Upper lobe of right lung (tissue), 1 donor: ENCODE measurements around the gene NUDT3. TPM values are rescaled to one million over a fixed set of nuclear protein-coding genes. Genes with fewer than 3 reads are reported as not detected.

ENCODE experiments used
- ATAC-seq: fragments of 200-7000 bp; cut with Tn5 transposase; one replicate; pipeline ENCODE4 v1.9.1; 2020; ENCODE audit warnings: mild to moderate bottlenecking, moderate library complexity
- DNase-seq: peaks from one replicate; pipeline ENCODE4 v3.0.0-alpha.2; 2020
- H3K27ac ChIP-seq: fragments of 200-600 bp; one replicate; pipeline ENCODE4 v1.8.0; 2022
- H3K27me3 ChIP-seq: fragments of 200-600 bp; one replicate; pipeline ENCODE4 v1.8.0; 2022; ENCODE audit warnings: mild to moderate bottlenecking
- H3K36me3 ChIP-seq: fragments of 200-600 bp; one replicate; pipeline ENCODE4 v1.8.0; 2022
- H3K4me1 ChIP-seq: fragments of 200-600 bp; one replicate; pipeline ENCODE4 v1.8.0; 2022
- H3K4me3 ChIP-seq: fragments of 200-600 bp; one replicate; pipeline ENCODE4 v1.8.0; 2022; ENCODE audit warnings: mild to moderate bottlenecking
- H3K9me3 ChIP-seq: fragments of 200-600 bp; one replicate; pipeline ENCODE4 v1.8.0; 2022
- intact Hi-C: fragments of 100-400 bp; cut with DNase I; formaldehyde crosslinking; loops from one replicate; pipeline ENCODE4 v1.11.0; 2022
- total RNA-seq: library from RNA; stranded (reverse); fragmentation: NEBNext Ultra II Directional; extraction: Animal tissue kit (Norgen Biotek cat#: 25700); gene quantifications from one replicate; pipeline ENCODE4 v1.2.1, GENCODE V29; 2021
- TF ChIP-seq, protein P1 (sequence below): fragments of 200-600 bp; IDR thresholded peaks from one replicate; pipeline ENCODE4 v1.8.0; 2022; ENCODE audit warnings: antibody characterized with exemption
- donor health status: DM: no; HTN: yes; CAD: no; lungs with severe emphysema.

NUDT3 gene
- total RNA-seq, 1 donor from 2014 or later = 29.1 TPM

DNA sequence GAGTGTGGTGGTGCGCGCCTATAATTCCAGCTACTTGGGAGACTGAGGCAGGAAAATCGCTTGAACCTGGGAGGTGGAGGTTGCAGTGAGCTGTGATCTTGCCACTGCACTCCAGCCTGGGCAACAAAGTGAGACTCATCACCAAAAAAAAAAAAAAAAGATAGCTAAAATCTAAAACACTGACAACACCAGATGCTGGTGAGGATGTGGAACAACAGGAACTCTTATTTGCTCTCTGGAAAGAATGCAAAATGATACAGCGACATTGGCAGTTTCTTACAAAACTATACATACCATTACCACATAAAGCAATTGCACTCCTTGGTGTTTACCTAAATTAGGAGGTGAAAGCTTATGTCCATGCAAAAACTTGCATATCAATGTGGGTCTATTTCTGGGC lies 80.2 kb downstream of the NUDT3 start:
- no peak for DNase-seq
- Histone ChIP-seq H3K9me3 (no peaks in the 10 kb centered on the region), H3K36me3 (no peaks in the 10 kb centered on the region), H3K4me3 (no peak overlapping the region), H3K4me1 (peaks cover 6% of the 10 kb centered on the region), H3K27me3 (no peaks in the 10 kb centered on the region), H3K27ac (no peak overlapping the region)
- ATAC-seq = no peak
- TF ChIP-seq, protein P1, sequence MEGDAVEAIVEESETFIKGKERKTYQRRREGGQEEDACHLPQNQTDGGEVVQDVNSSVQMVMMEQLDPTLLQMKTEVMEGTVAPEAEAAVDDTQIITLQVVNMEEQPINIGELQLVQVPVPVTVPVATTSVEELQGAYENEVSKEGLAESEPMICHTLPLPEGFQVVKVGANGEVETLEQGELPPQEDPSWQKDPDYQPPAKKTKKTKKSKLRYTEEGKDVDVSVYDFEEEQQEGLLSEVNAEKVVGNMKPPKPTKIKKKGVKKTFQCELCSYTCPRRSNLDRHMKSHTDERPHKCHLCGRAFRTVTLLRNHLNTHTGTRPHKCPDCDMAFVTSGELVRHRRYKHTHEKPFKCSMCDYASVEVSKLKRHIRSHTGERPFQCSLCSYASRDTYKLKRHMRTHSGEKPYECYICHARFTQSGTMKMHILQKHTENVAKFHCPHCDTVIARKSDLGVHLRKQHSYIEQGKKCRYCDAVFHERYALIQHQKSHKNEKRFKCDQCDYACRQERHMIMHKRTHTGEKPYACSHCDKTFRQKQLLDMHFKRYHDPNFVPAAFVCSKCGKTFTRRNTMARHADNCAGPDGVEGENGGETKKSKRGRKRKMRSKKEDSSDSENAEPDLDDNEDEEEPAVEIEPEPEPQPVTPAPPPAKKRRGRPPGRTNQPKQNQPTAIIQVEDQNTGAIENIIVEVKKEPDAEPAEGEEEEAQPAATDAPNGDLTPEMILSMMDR = no peak
- intact Hi-C loops = no loop called here

DNA sequence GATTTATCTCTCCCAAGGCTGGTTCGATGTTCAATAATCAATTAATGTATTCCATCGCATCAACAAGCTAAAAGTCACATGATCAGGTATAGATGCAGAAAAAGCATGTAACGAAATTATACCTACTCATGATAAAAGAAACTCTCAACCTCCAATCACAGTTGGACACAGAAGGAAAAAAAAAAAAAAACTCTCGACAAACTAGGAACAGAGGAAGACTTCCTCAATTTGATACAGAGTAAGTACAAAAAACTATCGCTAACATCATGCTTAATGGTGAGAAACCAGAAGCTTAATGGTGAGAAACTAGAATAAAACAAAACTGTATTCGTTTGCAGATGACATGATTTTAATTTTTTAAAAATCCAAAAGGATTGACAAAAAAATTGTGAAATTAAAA lies 81.7 kb downstream of the NUDT3 start:
- intact Hi-C loops = no loop called here
- ATAC-seq = no peak
- no peak overlapping the region for H3K4me3 ChIP-seq
- peaks cover 11% of the 10 kb centered on the region for H3K4me1 ChIP-seq
- no peaks in the 10 kb centered on the region for H3K36me3 ChIP-seq
- DNase-seq = no peak
- TF ChIP-seq, protein P1 = no peak
- no peaks in the 10 kb centered on the region for H3K27me3 ChIP-seq
- H3K27ac ChIP-seq = no peak overlapping the region
- no peaks in the 10 kb centered on the region for H3K9me3 ChIP-seq

DNA sequence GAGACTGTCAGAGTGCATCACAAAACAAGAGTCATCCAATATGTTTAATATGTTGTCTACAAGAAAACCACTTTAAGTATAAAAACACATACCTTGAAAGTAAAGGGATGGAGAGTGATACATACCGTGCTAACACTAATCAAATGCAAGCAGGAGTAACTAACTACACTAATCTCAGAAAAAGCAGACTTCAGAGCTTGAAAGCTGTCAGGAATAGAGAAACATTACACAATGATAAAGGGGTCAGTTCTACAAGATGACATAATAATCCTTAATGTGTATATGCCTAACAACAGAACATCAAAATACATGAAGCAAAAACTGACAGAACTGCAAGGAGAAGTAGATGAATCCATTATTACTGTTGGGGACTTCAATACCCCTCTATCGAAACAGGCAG lies 84.0 kb downstream of the NUDT3 start:
- DNase-seq = no peak
- Histone ChIP-seq H3K4me1 (peaks cover 11% of the 10 kb centered on the region), H3K27ac (no peak overlapping the region), H3K36me3 (no peaks in the 10 kb centered on the region), H3K27me3 (no peaks in the 10 kb centered on the region), H3K9me3 (no peaks in the 10 kb centered on the region), H3K4me3 (no peak overlapping the region)
- TF ChIP-seq, protein P1 = no peak
- no peak for ATAC-seq
- intact Hi-C loops = no loop called here

DNA sequence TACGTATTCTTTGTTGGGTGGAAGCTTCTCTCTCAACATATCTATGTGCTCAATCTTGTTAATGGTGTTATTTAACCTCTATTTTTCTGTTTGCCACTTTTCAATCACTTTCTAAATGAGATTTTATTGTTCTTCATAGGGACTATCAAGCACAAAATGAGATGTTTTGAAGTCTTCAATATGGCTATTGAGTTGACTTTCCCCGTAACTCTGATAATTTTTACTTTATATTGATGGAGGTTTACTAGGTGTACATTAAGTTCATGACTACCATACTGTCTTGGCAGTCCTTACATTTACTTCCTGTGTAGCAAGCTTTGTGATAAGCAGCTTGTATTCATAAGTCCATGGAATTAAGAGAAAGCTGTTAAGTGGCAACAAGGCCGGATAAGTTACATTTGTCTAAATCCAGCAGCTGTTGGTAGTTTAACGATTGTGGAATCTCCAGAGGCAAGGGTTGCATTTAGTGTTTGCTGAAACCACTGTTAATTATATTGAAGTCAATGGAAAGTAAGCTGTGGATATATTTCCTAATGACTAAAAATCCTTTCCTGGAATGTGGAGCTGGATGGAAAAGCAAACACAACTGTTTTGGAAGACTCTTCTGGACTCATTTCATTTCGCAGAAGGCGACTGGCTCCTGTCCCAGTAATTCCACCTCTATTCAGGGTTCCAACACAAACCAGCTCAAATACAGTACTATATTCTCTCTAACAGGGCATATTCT lies 86.3 kb downstream of the NUDT3 start:
- Histone ChIP-seq H3K9me3 (no peaks in the 10 kb centered on the region), H3K4me3 (no peak overlapping the region), H3K36me3 (no peaks in the 10 kb centered on the region), H3K27ac (no peak overlapping the region), H3K27me3 (no peaks in the 10 kb centered on the region), H3K4me1 (peaks cover 13% of the 10 kb centered on the region)
- intact Hi-C loops = no loop called here
- DNase-seq (no peak), ATAC-seq (no peak)
- TF ChIP-seq, protein P1 = no peak

DNA sequence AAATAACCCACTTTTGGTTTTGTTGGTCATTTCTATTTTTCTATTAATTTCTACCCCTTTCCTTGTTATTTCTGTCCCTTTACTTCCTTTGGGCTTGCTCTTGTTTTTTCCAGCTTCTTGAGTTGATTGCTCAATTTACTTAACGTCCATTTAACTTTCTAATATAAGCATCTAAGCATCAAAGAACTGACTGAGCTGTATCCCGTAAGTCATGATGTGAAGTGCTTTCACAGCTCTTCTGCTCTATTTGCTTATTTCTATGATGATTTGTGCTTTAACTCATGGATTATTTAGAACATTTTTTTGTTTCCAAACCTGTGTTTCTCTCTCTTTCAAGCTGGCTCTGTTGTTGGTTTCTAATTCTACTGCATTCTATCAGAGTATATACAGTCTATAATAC lies 87.0 kb downstream of the NUDT3 start:
- no peaks in the 10 kb centered on the region for H3K9me3 ChIP-seq
- no peak overlapping the region for H3K27ac ChIP-seq
- intact Hi-C loops = no loop called here
- no peak for ATAC-seq
- H3K27me3 ChIP-seq = no peaks in the 10 kb centered on the region
- TF ChIP-seq, protein P1 = no peak
- no peak overlapping the region for H3K4me3 ChIP-seq
- H3K4me1 ChIP-seq = peaks cover 14% of the 10 kb centered on the region
- DNase-seq = no peak
- H3K36me3 ChIP-seq = no peaks in the 10 kb centered on the region

DNA sequence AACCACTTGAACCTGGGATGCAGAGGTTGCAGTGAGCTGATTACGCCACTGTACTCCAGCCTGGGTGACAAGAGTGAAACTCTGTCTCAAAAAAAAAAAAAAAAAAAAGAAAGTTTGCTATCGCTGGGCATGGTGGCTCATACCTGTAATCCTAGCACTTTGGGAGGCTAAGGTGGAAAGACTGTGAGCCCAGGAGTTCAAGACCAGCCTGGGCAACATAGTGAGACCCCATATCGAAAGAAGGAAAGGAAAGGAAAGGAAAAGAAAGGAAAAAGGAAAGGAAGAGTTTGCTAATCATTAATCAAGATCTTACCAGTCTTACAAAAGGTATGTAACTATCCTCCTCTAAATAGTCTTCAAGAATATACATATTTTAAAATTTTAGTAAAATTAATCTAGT lies 88.3 kb downstream of the NUDT3 start:
- Histone ChIP-seq H3K9me3 (no peaks in the 10 kb centered on the region), H3K4me3 (no peak overlapping the region), H3K4me1 (peaks cover 14% of the 10 kb centered on the region), H3K27me3 (no peaks in the 10 kb centered on the region), H3K27ac (no peak overlapping the region), H3K36me3 (no peaks in the 10 kb centered on the region)
- TF ChIP-seq, protein P1 = no peak
- no peak for DNase-seq
- intact Hi-C loops = no loop called here
- no peak for ATAC-seq
